Esophagus muscularis mucosa (tissue), 4 donors: ENCODE results near the gene WT1. TPM values are rescaled to one million over a fixed set of nuclear protein-coding genes. Genes with fewer than 3 reads are reported as not detected.

ENCODE experiments used
- DNase-seq: peaks from one replicate; pipeline ENCODE4 v3.0.0-alpha.2; 2017; ENCODE audit errors: extremely low spot score
- H3K27ac ChIP-seq, 4 donors: fragments of 200-600 bp; sonication (generic); replicated peaks in 1 of 4; 1 replicate in 3 of 4; 2 replicates in 1 of 4; pipeline ENCODE4 v1.5.1; 2016 to 2019; ENCODE audit warnings: mild to moderate bottlenecking in 1 of 4
- H3K27me3 ChIP-seq, 4 donors: fragments of 200-600 bp; sonication (generic); one replicate each; pipeline versions ENCODE4 v1.5.1 to v1.6.0; 2016 to 2019
- H3K36me3 ChIP-seq, 4 donors: fragments of 200-600 bp; sonication (generic); one replicate each; pipeline ENCODE4 v1.5.1; 2016 to 2019
- H3K4me1 ChIP-seq, 4 donors: fragments of 200-600 bp; sonication (generic); one replicate each; pipeline ENCODE4 v1.5.1; 2016 to 2019
- H3K4me3 ChIP-seq, 4 donors: fragments of 200-600 bp; sonication (generic); 1 replicate in 2 of 4; 2 replicates in 2 of 4; pipeline ENCODE4 v1.5.1; 2016 to 2019; ENCODE audit warnings: mild to moderate bottlenecking in 4 of 4, moderate library complexity in 1 of 4
- H3K9me3 ChIP-seq, 4 donors: fragments of 200-600 bp; sonication (generic); 1 replicate in 3 of 4; 2 replicates in 1 of 4; pipeline ENCODE4 v1.5.1; 2016 to 2019
- EP300 ChIP-seq: sonication (generic); formaldehyde crosslinking; IDR thresholded peaks from one replicate; pipeline ENCODE4 v1.6.1; 2017; ENCODE audit warnings: antibody characterized with exemption
- POLR2A ChIP-seq: fragments of 450-650 bp; IDR thresholded peaks from one replicate; pipeline ENCODE4 v1.6.1; 2017; ENCODE audit warnings: antibody characterized with exemption, moderate library complexity, mild to moderate bottlenecking, low read depth
- POLR2AphosphoS5 ChIP-seq, 2 donors: sonication (generic); formaldehyde crosslinking; IDR thresholded peaks; one replicate each; pipeline ENCODE4 v1.6.1; 2017; ENCODE audit warnings: antibody characterized with exemption in 2 of 2
- WGBS: methylation state at CpG from one replicate; pipeline ENCODE4 v1.1.5; 2018; 5-methylcytosine and 5-hydroxymethylcytosine counted together
- intact Hi-C: fragments of 100-400 bp; cut with DNase I; formaldehyde crosslinking; loops from one replicate; pipeline ENCODE4 v1.15.1; 2023
- total RNA-seq, 4 donors: library from RNA; depleted of rRNA; stranded (reverse); fragments of >200 nt; gene quantifications; one replicate each; pipeline versions ENCODE4 v1.1.0 to v1.2.1, GENCODE V29; 2016
- TF ChIP-seq, protein P1 (sequence below), 3 experiments: fragments of 200-600 bp in 2 of 3; fragments of 450-650 bp in 1 of 3; sonication (generic) in 2 of 3; IDR thresholded peaks; one replicate each; pipeline ENCODE4 v1.5.1; 2017 to 2019; ENCODE audit warnings: antibody characterized with exemption in 3 of 3, mild to moderate bottlenecking in 2 of 3, moderate library complexity in 1 of 3

The WT1 gene
- total RNA-seq, 4 donors from 2014 or later = 0.42 to 3.5 (median 3.1) TPM; not detected in 1

GRCh38 chr11:32396991-32397390, 38.3 kb downstream of the WT1 start:
- Histone ChIP-seq H3K4me1 (no peaks in the 10 kb centered on the region), H3K27ac (no peak overlapping the region), H3K9me3 (no peaks in the 10 kb centered on the region), H3K4me3 (no peak overlapping the region), H3K27me3 (peaks cover 0 to 28% (median 0%) of the 10 kb centered on the region in 4 donors), H3K36me3 (peaks cover 0 to 16% (median 0%) of the 10 kb centered on the region in 4 donors)
- intact Hi-C loops = no loop called here
- no peak for TF ChIP-seq EP300
- TF ChIP-seq POLR2A = no peak
- TF ChIP-seq, protein P1, sequence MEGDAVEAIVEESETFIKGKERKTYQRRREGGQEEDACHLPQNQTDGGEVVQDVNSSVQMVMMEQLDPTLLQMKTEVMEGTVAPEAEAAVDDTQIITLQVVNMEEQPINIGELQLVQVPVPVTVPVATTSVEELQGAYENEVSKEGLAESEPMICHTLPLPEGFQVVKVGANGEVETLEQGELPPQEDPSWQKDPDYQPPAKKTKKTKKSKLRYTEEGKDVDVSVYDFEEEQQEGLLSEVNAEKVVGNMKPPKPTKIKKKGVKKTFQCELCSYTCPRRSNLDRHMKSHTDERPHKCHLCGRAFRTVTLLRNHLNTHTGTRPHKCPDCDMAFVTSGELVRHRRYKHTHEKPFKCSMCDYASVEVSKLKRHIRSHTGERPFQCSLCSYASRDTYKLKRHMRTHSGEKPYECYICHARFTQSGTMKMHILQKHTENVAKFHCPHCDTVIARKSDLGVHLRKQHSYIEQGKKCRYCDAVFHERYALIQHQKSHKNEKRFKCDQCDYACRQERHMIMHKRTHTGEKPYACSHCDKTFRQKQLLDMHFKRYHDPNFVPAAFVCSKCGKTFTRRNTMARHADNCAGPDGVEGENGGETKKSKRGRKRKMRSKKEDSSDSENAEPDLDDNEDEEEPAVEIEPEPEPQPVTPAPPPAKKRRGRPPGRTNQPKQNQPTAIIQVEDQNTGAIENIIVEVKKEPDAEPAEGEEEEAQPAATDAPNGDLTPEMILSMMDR (IDR thresholded peaks at IDR 0.05) = no peak
- no peak for TF ChIP-seq POLR2AphosphoS5 (IDR thresholded peaks at IDR 0.05)
- no peak for DNase-seq
- 89% methylated on average over 4 of the region's 4 CpGs for WGBS

GRCh38 chr11:32396331-32396730, 39.0 kb downstream of the WT1 start:
- no peak overlapping the region for H3K27ac ChIP-seq
- DNase-seq = no peak
- intact Hi-C loops = no loop called here

DNA sequence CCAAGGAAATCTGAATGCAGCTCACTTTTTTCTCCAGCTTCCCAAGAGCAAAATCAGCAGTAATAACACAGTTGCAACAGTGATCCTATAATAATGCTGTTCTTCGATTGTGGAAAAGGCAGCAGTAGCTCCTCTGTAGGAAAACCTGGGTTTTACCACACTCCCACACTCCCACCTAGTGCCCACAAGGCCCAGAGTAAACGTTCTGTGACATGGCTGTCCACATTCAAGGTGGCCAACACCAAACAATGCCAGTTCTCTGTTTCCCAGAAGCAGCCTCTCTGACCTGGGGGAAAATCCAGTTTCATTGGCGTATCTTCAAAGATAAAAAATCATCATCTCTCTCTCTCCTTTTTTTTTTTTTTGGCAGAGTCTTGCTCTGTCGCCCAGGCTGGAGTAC, 40.2 kb downstream of the WT1 start:
- TF ChIP-seq POLR2A (no peak), POLR2AphosphoS5 (IDR thresholded peaks at IDR 0.05) (no peak), EP300 (no peak)
- TF ChIP-seq, protein P1 (IDR thresholded peaks at IDR 0.05) = no peak
- H3K27me3 ChIP-seq = peaks cover 0 to 19% (median 0%) of the 10 kb centered on the region in 4 donors
- H3K4me1 ChIP-seq = no peaks in the 10 kb centered on the region
- H3K36me3 ChIP-seq = peaks cover 0 to 16% (median 0%) of the 10 kb centered on the region in 4 donors
- DNase-seq = no peak
- no peaks in the 10 kb centered on the region for H3K9me3 ChIP-seq
- H3K4me3 ChIP-seq = no peak overlapping the region
- 64% methylated on average over 4 of the region's 4 CpGs for WGBS
- intact Hi-C loops = no loop called here
- H3K27ac ChIP-seq = no peak overlapping the region

More at GRCh38 chr11:32396331-32396730, 39.0 kb downstream of the WT1 start:
- H3K36me3 ChIP-seq = peaks cover 0 to 16% (median 0%) of the 10 kb centered on the region in 4 donors
- 79% methylated on average over 7 of the region's 7 CpGs for WGBS
- peaks cover 0 to 28% (median 0%) of the 10 kb centered on the region in 4 donors for H3K27me3 ChIP-seq
- no peaks in the 10 kb centered on the region for H3K9me3 ChIP-seq
- no peaks in the 10 kb centered on the region for H3K4me1 ChIP-seq
- no peak for TF ChIP-seq POLR2A
- no peak for TF ChIP-seq POLR2AphosphoS5 (IDR thresholded peaks at IDR 0.05)
- TF ChIP-seq, protein P1 (IDR thresholded peaks at IDR 0.05) = no peak
- TF ChIP-seq EP300 = no peak
- no peak overlapping the region for H3K4me3 ChIP-seq

DNA sequence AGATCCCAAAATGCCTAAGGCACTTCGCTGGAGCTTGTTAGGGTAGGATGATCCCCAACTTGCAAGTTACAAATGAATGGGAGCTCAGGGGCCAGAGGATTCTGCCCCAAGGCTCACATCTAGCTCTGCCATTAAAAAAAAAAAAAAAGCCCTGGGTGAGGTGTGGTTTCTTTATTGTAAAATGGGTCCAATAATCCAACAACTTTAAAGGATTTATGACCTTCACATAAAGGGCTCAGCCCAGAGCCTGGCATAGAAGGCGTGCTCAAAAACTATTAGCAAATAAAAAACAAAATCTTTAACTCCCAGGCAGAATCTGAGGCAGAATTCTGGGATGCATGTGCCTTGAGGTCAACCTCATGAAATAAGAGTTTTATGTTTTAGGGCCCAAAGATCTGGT, 42.5 kb downstream of the WT1 start:
- Histone ChIP-seq H3K4me1 (no peaks in the 10 kb centered on the region), H3K9me3 (no peaks in the 10 kb centered on the region), H3K4me3 (no peak overlapping the region), H3K27ac (no peak overlapping the region), H3K36me3 (peaks cover 0 to 17% (median 0%) of the 10 kb centered on the region in 4 donors), H3K27me3 (peaks cover 0 to 8% (median 0%) of the 10 kb centered on the region in 4 donors)
- 93% methylated on average over 2 of the region's 2 CpGs for WGBS
- DNase-seq = no peak
- TF ChIP-seq EP300 (no peak), POLR2AphosphoS5 (IDR thresholded peaks at IDR 0.05) (no peak), POLR2A (no peak)
- TF ChIP-seq, protein P1 (IDR thresholded peaks at IDR 0.05) = no peak
- intact Hi-C loops = no loop called here
